Measurements from ENCODE around the gene RHOXF2B. TPM values are rescaled to one million over a fixed set of nuclear protein-coding genes. Genes with fewer than 3 reads are reported as not detected.
"Not testable (repeated sequence)": the region's sequence is repeated elsewhere in the genome, so short reads cannot be mapped to it uniquely, and the experiment has no call there.

The RHOXF2B gene
- total and polyA plus RNA-seq, 4 experiments from 2014 or later, result 0.08 TPM; not detected in 3

DNA sequence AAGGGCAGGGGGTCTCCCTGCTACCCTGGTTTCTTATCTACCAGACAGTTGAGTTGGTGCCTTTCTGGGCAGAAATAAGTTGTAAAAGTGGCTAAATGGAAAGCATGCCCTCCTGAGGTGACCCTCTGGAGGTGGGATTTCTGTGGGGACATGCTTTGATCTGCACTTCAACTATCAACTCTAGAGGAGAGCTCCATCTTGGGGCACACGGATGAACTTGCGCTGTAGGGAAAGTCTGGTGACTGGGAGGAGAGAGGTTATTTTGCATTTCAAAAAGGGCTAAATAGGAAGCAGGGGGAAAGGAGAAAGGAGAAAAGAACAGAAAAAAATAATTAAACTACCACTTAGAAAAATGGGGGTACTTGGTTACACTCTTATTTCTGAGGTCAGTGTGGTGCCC is 12.7 kb upstream of the RHOXF2B start:
- CTCF ChIA-PET (ENCODE audit: partially characterized antibody), result no interaction called here
- Histone ChIP-seq H3K9me3 (ENCODE audit: control insufficient read depth in 1 of 2, low read length in 2 of 2) (no peaks in the 10 kb centered on the region), H3K27me3 (ENCODE audit: insufficient read depth, low read length) (no peaks in the 10 kb centered on the region), H3K4me1 (ENCODE audit: insufficient read depth, low read length) (no peaks in the 10 kb centered on the region), H3K27ac (ENCODE audit: low read depth, low read length) (no peak overlapping the region), H3K4me3 (ENCODE audit: low read length in 2 of 2) (no peak overlapping the region), H3K36me3 (ENCODE audit: insufficient read depth, low read length) (no peaks in the 10 kb centered on the region)
- H3K9me3 Mint-ChIP-seq, result no peaks in the 10 kb centered on the region
- H3K27ac Mint-ChIP-seq, result peak overlapping the region in 1 of 7 donors; percentile 34
- peaks cover 0 to 2% (median 0%) of the 10 kb centered on the region in 4 donors for H3K4me1 Mint-ChIP-seq
- H3K4me3 Mint-ChIP-seq, result no peak overlapping the region
- no peak for DNase-seq
- POLR2A ChIA-PET (ENCODE audit: partially characterized antibody), result no interaction called here
- H3K27me3 Mint-ChIP-seq, result no peaks in the 10 kb centered on the region
- intact Hi-C loops (cut with micrococcal nuclease), result no loop called here
- H3K36me3 Mint-ChIP-seq, result no peaks in the 10 kb centered on the region

GRCh38 chrX:120087289-120088017 is 10.0 kb upstream of the RHOXF2B start:
- no peak overlapping the region for H3K4me3 ChIP-seq (ENCODE audit: low read length in 2 of 2)
- intact Hi-C loops (cut with micrococcal nuclease), result no loop called here
- H3K27me3 ChIP-seq (ENCODE audit: insufficient read depth, low read length), result no peaks in the 10 kb centered on the region
- CTCF ChIA-PET (ENCODE audit: partially characterized antibody), result interaction anchor here (1.5 kb wide), 1 partner anchor 72 kb away, joined by 3 read pairs; no protein-coding TSS in a partner anchor
- Mint-ChIP-seq H3K36me3 (no peaks in the 10 kb centered on the region), H3K9me3 (no peaks in the 10 kb centered on the region), H3K4me3 (peak overlapping the region in 1 of 8 donors; percentile 6), H3K27me3 (no peaks in the 10 kb centered on the region), H3K27ac (peak overlapping the region in 2 of 7 donors; percentile 36 to 38), H3K4me1 (peaks cover 0 to 2% (median 0%) of the 10 kb centered on the region in 4 donors)
- H3K4me1 ChIP-seq (ENCODE audit: insufficient read depth, low read length), result no peaks in the 10 kb centered on the region
- H3K27ac ChIP-seq (ENCODE audit: low read depth, low read length), result no peak overlapping the region
- H3K36me3 ChIP-seq (ENCODE audit: insufficient read depth, low read length), result no peaks in the 10 kb centered on the region
- POLR2A ChIA-PET (ENCODE audit: partially characterized antibody), result no interaction called here
- H3K9me3 ChIP-seq (ENCODE audit: control insufficient read depth in 1 of 2, low read length in 2 of 2), result no peaks in the 10 kb centered on the region
- peak in 1 of 5 donors; percentile 18 for DNase-seq

- not testable (repeated sequence) for H3K36me3 Mint-ChIP-seq
Measured at GRCh38 chrX:120085553-120086185, 8.2 kb upstream of the RHOXF2B start.

DNA sequence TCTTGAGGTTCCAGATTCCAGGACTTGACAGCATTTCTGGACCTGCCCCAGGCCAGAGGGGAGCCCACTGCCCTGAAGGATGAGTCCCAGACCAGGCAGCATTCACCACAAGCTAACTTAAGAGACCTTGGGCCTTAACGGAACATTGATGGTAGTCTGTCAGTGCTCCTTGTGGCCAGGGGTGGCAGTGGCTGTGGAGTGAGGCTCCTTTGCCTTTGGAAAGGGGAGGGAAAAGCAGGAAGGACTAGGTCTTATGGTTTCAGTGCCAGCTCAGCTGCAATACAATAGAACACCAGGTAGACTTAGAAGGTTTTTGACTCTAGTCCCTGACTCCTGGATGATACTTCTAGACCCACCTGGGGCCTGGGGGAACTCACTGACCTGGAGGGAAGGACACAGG is 11.3 kb downstream of the RHOXF2B start:
- H3K9me3 ChIP-seq (ENCODE audit: control insufficient read depth in 1 of 2, low read length in 2 of 2); DNase-seq; H3K4me1 ChIP-seq (ENCODE audit: insufficient read depth, low read length); H3K27ac ChIP-seq (ENCODE audit: low read depth, low read length); H3K4me3 Mint-ChIP-seq; H3K36me3 Mint-ChIP-seq; H3K27me3 ChIP-seq (ENCODE audit: insufficient read depth, low read length); intact Hi-C loops (cut with micrococcal nuclease); H3K27me3 Mint-ChIP-seq; POLR2A ChIA-PET (ENCODE audit: partially characterized antibody); H3K36me3 ChIP-seq (ENCODE audit: insufficient read depth, low read length); H3K27ac Mint-ChIP-seq; H3K4me1 Mint-ChIP-seq; H3K4me3 ChIP-seq (ENCODE audit: low read length in 2 of 2); CTCF ChIA-PET (ENCODE audit: partially characterized antibody); H3K9me3 Mint-ChIP-seq: not testable (repeated sequence)

More at GRCh38 chrX:120085553-120086185, 8.2 kb upstream of the RHOXF2B start:
- DNase-seq; H3K27me3 ChIP-seq (ENCODE audit: insufficient read depth, low read length); H3K9me3 Mint-ChIP-seq; H3K36me3 ChIP-seq (ENCODE audit: insufficient read depth, low read length); H3K4me3 Mint-ChIP-seq; H3K27ac Mint-ChIP-seq; H3K27ac ChIP-seq (ENCODE audit: low read depth, low read length); H3K4me1 ChIP-seq (ENCODE audit: insufficient read depth, low read length); intact Hi-C loops (cut with micrococcal nuclease); H3K27me3 Mint-ChIP-seq; CTCF ChIA-PET (ENCODE audit: partially characterized antibody); H3K4me3 ChIP-seq (ENCODE audit: low read length in 2 of 2); POLR2A ChIA-PET (ENCODE audit: partially characterized antibody); H3K9me3 ChIP-seq (ENCODE audit: control insufficient read depth in 1 of 2, low read length in 2 of 2); H3K4me1 Mint-ChIP-seq: not testable (repeated sequence)

GRCh38 chrX:120042712-120043111 is 34.8 kb downstream of the RHOXF2B start:
- H3K27ac ChIP-seq (ENCODE audit: low read depth, low read length); H3K27me3 Mint-ChIP-seq; intact Hi-C loops (cut with micrococcal nuclease); H3K36me3 ChIP-seq (ENCODE audit: insufficient read depth, low read length); H3K36me3 Mint-ChIP-seq; H3K27me3 ChIP-seq (ENCODE audit: insufficient read depth, low read length); CTCF ChIA-PET (ENCODE audit: partially characterized antibody); DNase-seq; H3K9me3 ChIP-seq (ENCODE audit: control insufficient read depth in 1 of 2, low read length in 2 of 2); H3K27ac Mint-ChIP-seq; H3K4me3 ChIP-seq (ENCODE audit: low read length in 2 of 2); H3K4me1 Mint-ChIP-seq; H3K4me3 Mint-ChIP-seq; H3K9me3 Mint-ChIP-seq; POLR2A ChIA-PET (ENCODE audit: partially characterized antibody); H3K4me1 ChIP-seq (ENCODE audit: insufficient read depth, low read length): not testable (repeated sequence)

DNA sequence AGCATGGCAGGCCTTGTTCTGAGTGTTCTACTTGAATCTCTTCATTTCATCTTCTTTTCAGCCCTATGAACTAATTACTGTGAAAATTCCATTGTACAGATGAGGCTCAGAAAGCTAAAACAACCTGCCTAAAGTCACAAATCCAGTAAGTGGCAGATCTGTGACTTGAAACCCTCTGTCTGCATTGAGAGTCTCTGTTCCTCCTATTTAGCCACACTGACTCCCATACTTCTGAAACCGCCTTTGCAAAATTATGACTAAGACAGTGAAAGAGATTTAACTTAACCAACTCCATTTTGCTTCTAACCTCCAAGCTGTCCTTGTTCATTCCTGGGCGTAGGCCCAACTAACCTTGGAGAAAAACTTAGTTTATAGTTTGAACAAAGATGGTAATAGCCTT is 35.2 kb downstream of the RHOXF2B start:
- DNase-seq; CTCF ChIA-PET (ENCODE audit: partially characterized antibody); H3K27me3 ChIP-seq (ENCODE audit: insufficient read depth, low read length); H3K9me3 ChIP-seq (ENCODE audit: control insufficient read depth in 1 of 2, low read length in 2 of 2); intact Hi-C loops (cut with micrococcal nuclease); H3K36me3 Mint-ChIP-seq; H3K4me1 ChIP-seq (ENCODE audit: insufficient read depth, low read length); POLR2A ChIA-PET (ENCODE audit: partially characterized antibody); H3K27me3 Mint-ChIP-seq; H3K4me1 Mint-ChIP-seq; H3K27ac Mint-ChIP-seq; H3K27ac ChIP-seq (ENCODE audit: low read depth, low read length); H3K4me3 Mint-ChIP-seq; H3K4me3 ChIP-seq (ENCODE audit: low read length in 2 of 2); H3K9me3 Mint-ChIP-seq; H3K36me3 ChIP-seq (ENCODE audit: insufficient read depth, low read length): not testable (repeated sequence)

- CTCF ChIA-PET (ENCODE audit: partially characterized antibody); H3K4me3 ChIP-seq (ENCODE audit: low read length in 2 of 2); H3K27ac ChIP-seq (ENCODE audit: low read depth, low read length); H3K4me3 Mint-ChIP-seq; H3K27me3 Mint-ChIP-seq; intact Hi-C loops (cut with micrococcal nuclease); H3K36me3 Mint-ChIP-seq; H3K27me3 ChIP-seq (ENCODE audit: insufficient read depth, low read length); DNase-seq; H3K9me3 ChIP-seq (ENCODE audit: control insufficient read depth in 1 of 2, low read length in 2 of 2); POLR2A ChIA-PET (ENCODE audit: partially characterized antibody); H3K9me3 Mint-ChIP-seq; H3K36me3 ChIP-seq (ENCODE audit: insufficient read depth, low read length); H3K27ac Mint-ChIP-seq; H3K4me1 ChIP-seq (ENCODE audit: insufficient read depth, low read length); H3K4me1 Mint-ChIP-seq: not testable (repeated sequence)
Measured at GRCh38 chrX:120040176-120040575, 37.3 kb downstream of the RHOXF2B start.
